ENCODE results near the gene TK2.
"Not testable (repeated sequence)": the region's sequence is repeated elsewhere in the genome, so short reads cannot be mapped to it uniquely, and the experiment has no call there.

The TK2 gene

DNA sequence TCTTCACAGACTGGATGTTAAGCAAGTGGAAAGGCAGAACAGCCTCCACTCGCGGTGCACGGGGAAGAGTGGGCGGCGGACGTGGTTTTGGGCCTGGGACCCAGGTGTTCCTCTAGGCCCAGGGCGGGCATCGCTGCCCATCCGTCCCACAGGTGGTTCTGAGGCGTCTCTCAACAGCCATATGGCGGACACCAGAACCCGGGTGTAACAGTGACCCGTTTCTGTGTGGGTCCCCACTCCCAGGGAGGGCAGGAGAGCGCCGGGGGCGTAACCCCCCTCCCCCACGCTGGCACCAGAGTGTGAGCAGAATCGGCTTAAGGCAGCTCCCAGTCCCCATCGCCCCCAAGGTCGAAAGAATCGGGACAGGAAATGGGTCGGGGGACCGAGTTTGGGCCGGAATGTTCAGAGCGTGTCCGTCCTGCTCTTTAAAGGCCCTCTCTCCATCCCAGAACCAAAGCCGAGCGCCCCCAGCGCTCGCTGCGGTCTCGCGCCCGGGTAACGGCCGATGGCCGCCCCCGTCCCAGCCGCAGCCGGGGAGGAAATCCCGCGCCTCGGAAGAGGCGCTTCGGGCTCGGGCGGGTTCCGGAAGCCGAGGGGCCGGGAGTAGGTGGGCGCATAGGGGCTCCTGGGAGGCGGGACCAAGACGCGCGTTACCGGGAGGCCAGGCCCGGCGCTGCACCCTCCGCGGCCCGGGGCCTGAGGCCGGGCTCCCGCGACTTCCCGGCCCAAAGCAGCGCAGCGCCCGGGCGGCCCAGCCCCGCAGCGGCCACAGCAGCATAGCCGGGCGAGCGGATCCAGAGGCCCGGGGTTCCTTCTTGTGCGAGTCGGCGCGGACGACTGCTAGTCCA is at the start of gene TK2:
TSS of gene TK2 (minus strand) at position 839 of the 848 bp plus-strand sequence. CDS start at position 778, 61 bp downstream.
- DNase-seq (ENCODE audit: low spot score) = peak; percentile 35

DNA sequence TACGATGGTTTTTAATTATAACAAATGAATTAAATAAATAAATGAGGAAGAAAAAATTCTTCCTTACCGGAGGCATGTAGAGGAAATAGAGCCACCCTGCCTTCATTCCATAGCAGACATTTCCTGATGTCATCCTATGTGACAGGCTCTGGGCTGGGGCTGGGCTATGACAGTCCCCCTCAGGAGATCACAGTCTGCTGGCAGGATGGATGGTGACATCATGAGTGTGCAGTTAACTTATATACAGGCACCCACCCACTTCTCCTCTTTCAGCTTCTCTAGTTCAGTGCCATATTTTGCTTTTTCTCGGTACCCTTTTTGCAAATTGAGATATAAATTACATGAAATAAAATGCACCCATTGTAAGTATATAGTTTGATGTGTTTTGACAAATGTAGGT is 48.2 kb upstream of the TK2 start:
- DNase-seq (ENCODE audit: low spot score) = no peak

DNA sequence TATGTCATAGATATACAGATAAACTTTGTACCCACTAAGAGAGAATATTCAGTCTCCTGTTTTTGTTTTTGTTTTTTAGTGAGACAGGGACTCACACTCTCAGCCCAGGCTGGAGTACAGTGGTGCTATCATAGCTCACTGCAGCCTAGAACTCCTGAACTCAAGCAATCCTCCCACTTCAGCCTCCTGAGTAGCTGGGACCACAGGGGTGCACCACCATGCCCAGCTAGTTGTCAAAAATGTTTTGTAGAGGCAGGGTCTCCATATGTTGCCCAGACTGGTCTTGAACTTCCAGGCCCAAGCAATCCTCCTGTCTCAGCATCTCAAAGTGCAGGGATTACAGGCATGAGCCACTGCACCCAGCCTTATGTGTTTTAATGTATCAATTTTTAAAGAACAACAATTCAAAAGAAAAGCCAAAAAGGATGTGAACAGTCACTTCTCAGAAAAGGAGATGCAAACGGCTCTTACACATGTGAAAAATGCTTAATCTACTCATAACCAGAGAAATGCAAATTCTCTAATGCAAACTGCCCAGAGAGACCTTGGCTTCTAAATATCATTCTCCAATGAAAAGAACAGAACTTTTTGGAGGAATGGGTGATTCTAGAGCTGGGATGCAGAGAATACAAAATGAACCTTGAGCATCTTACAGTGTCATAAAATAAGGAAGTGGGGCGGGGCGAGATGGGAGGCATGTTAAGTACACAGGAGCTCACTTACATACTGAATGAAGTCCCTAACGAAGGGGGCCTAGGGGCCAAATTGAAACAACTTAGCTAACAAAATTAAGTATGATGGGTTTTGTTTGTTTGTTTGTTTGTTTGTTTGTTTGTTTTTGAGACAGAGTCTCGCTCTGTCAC is 47.3 kb upstream of the TK2 start:
- no peak for DNase-seq (ENCODE audit: low spot score)

DNA sequence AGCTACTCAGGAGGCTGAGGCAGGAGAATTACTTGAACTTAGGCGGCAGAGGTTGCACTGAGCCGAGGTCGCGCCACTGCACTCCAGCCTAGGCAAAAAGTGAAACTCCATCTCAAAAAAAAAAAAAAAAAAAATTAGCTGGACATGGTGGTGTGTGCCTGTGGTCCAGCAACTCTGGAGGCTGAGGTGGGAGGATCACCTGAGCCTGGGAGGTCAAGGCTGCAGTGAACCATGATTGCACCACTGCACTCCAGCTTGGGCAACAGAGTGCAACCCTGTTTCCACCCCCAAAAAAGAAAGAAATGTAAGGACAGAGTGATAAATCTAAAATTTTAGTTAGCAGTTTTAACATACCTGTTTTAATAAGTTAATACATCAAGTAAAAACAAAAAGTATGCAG is 46.6 kb upstream of the TK2 start:
- not testable (repeated sequence) for DNase-seq (ENCODE audit: low spot score)

DNA sequence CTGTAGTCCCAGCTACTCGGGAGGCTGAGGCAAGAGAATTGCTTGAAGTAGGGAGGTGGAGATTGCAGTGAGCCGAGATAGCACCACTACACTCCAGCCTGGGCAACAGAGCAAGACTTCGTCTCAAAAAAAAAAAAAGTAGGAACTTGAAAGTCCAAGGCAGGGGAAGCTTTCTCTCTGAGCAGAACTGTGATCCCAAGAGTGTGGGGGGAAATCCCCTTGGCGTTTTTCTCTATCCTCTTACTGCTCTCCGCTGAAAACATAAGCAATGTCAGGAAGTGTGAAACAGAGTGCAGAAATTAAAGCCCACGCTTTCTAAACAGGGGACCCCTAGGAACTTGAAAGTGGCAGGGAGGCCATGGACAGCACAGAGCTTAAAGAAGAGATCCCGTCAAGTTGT is 44.8 kb upstream of the TK2 start:
- DNase-seq (ENCODE audit: low spot score) = no peak

DNA sequence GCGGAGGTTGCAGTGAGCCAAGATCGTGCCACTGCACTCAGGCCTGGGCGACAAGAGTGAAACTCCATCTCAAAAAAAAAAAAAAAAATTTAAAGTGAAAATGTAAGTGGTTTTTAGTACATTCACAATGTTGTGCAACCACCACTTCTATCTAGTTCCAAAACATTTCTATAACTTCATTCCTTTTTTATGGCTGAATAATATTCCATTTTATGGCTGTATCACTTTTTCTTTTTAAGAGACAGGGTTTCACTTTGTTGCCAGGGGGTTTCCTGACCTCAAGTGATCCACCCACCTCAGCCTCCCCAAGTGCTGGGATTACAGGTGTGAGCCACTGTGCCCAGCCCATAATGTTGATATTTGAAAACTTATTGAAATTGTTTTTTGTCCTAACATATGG is 42.9 kb upstream of the TK2 start:
- no peak for DNase-seq (ENCODE audit: low spot score)

DNA sequence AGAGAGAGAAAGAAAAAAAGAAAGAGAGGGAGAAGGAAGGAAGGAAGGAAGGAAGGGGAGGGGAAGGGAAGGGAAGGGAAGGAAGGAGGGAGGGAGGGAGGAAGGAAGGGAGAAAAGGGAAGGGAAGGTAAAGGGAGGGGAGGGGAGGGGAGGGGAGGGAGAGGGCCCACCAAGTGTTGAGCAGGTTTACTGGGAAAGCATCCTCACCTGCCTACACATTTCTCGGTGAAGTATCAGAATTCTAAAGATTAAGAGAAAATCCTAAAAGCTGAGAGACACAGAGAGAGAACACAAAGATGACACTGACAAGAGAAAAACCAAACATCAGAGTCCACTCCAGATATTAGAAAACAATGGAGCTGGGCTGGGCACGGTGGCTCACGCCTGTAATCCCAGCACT is 42.3 kb upstream of the TK2 start:
- no peak for DNase-seq (ENCODE audit: low spot score)

DNA sequence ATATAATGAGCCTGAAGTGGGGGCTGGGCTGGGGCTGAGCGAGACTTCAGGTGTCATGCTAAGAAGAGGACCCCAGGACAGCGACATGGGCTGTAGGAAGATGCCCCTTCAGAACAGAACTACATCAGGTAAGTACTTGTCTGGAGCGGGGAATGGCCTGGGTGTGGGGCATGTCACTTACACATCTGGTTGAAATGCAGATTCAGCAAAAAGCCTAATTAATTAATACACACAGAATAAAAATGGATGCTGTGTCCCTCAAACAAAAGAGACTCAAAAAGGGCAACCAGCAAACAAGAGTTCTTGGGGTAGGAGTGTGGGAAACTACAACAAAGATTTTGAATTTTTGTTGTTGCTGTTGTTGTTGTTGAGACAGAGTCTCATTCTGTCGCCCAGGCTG is 41.1 kb upstream of the TK2 start:
- no peak for DNase-seq (ENCODE audit: low spot score)

DNA sequence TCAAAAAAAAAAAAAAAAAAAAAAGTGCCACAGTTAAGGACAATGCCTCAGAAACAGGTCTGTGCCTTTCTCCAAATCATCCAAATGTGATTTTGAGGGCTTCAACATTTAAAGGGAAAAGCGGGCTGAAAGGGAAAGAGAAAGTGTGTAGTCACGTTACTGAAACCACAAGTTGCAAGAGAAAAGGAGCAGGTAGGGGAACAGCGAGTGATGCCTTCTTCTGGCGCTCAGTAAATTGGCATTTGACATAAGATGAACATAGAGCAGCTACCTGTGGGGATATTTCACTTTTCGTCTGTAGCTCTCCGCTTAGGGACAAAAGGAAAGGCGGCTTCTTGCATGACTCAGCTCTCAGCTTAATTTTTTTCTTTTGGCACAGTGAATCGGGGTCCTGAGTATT is 40.4 kb upstream of the TK2 start:
- DNase-seq (ENCODE audit: low spot score) = no peak

DNA sequence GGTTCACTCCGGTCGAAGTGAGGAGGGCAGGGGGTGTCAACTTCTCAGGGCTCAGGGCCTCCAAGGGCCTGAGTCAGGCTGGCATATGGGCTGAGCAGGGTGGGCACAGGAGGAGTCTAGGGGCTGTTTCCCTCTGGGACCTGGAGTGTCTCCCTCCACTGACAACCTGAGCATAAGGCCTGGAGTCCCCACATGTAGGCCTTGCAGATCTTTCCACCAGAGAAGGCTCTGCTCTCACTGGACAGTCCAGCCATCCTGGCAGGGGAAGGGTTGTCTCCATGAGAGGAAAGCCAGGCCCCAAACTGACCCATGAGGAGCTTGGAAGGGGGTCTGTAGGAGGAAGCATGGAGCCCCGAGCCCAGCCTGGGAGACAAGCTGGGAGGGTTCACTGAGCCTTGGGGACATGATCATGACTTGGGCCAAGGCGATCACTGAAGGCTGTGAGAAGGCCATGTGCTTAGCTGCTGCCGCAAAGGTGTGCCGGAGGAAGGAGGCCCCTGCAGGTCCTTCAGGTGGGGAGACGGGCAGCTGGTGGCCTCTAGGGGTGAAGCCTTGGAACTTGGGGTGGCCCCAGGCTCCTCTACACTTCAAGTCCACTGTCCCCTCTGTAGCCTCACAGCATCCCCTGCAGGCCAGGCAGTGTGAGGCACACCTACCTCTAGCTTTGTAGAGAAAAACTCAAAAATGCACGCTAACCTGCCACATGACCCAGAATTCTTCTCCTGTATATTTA is 39.2 kb upstream of the TK2 start:
- DNase-seq (ENCODE audit: low spot score) = peak; percentile 70

DNA sequence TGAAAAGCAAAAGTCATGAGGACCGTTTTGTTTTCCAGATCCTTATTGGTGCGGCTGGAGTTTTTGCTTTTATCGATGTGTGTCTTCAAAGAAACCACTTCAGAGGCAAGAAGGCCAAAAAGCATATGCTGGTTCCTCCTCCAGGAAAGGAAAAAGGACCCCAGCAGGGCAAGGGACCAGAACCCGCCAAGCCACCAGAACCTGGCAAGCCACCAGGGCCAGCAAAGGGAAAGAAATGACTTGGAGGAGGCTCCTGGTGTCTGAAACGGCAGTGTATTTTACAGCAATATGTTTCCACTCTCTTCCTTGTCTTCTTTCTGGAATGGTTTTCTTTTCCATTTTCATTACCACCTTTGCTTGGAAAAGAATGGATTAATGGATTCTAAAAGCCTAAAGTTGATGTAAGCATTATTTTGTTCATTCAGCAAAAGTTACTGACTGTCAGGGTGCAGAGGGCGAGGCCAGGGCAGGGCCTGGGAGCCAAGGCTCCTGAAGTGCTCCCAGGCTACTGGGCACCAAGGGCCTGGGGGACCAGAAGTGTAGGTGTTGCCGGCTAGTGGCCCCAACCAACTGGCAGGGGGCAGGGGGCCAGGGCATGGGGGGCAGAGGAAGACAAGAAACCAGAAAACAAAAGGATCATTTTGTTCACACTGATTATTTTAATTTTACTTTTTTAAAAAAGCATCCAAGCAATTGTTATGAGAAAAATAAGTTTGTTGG is 38.1 kb upstream of the TK2 start:
- no peak for DNase-seq (ENCODE audit: low spot score)

DNA sequence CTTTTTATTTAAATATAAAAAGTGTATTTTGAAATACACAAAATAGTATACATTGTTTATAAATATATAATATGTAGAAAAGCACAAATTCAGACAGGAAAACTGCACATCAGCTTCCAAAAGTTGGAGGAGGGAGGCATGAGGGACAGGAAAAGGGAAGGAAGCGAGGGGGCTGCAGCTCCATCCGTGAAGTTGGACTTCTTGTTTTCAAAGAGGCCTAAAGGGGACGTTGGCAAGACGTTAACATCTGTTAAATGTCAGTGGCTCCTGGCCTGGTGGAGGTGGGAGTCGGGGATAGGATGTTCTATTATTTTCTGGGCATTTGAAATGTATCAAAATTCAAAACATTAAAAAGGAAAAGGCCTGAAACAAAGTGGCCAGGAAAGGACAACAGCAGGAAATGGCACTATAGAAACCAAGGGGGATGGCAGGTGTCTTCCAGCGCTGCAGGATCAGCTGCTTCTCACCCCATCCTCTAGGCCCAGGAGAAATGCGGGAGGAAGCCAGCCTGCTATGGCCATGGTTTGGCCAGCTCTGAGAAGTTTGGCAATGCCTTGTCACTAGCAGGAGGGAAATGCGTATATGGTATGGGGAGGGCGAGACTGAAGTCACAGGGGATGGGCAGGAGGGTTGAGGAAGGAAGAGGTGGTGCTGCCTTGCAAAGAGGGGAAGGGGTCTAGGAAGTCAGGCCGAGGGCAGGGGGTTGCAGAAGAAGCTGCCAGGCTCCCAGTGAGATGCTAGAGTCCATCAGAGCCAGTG is 35.7 kb upstream of the TK2 start:
- DNase-seq (ENCODE audit: low spot score) = no peak

DNA sequence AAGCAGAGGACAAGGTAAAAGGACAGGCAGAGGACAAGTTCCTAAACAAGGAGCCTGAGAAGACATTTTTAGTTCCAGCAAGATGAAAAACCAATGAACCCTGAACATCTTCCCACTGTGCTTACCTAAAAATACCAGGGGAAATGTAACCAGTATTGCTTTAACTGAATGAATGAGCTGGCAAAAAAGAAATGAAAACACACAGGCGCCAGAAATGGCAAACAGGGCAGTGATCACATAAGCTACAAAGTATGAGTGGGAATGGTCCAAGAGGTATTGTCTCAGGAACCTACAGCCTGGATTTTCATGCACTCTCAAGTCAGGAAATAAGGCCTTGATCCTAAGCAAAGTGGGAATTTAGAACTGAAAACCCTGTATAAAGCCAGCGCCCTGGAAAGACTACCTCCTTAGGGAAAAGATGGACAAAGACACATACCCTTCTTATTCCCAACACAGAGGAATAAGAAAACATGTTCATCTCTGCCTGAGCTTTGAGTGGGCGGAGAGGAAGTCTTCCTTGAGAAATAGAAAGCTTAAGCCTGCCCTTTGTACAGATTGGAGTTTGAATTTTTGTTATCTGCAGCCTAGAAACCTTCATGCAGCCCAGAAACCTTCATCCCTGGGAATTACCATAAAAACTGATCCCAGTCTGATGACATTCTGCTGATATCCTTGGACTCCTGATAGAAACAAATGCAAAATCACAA is 31.5 kb upstream of the TK2 start:
- DNase-seq (ENCODE audit: low spot score) = no peak

DNA sequence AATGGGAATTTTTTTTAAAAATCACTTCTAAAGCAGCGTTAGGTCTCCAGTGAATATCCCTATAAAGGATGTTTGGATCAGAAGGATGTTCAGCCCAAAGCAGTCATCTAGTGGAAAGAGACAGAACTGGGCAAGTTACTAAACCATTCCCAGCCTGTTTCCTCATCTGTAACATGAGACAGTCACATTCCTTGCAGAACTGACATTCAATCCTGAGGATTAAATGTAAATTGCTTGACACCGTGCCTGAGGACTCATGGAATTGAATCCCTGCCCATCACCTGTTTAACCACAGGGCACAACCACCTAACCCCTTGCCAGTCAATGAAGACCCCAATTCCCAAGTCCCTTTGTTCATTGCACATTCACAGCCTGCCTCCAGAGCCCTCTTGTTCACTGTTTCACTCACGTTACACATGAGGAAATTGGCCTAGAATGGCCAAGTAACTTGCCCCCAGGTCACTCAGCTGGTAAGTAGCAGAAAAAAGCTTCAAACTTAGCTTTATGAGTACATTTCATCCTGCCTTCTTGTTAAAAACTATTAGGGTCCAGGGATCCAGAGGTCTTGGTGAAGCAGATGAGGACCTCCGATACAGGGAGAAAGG is 30.8 kb upstream of the TK2 start:
- DNase-seq (ENCODE audit: low spot score) = no peak

DNA sequence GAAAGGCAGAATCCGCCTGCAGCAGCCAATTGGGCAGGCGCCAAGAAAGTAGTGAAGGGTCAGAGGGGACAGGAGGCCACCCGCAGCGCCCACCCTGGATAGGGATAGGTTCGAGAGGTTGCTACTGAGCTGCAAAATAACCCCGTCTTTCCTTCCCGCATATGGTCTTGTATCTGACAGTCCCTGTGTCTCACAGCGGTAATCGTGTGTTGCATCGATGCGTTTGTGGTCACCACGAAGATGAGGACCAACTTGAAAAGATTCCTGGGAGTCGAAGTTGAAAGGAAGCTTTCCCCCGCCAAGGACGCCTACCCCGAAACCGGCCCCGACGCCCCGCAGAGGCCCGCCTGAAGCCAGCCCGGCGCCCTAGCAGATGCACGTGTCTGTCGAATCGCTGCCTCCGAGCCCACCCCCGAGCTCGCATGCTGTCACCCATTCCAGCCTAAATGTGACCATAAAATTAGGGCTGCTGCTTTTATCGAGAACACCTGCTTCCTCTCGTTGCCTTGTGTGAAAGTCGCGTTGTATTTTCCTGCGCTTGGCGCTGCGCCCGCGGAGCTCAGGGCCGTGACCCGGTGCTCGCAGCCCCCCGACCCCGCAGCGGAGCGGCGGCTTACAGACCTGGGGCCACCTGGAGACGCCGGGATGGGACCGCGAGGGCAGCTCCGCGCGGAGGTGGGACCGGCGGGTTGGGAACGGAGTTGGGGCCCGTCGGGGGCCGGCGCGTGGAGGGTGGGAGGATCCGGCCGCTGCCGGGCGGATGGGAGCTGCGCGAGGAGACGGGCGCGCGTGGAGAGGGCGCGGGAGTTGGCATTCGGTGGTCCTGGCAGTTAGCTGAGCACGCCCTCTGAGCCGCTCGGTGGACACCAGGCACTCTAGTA is 29.0 kb upstream of the TK2 start, which contains the start of gene CMTM2:
TSS of gene CMTM2 (plus strand) at position 813 of the 881 bp plus-strand sequence. CDS start 145 bp downstream, outside the sequence.
- DNase-seq (ENCODE audit: low spot score) = no peak

DNA sequence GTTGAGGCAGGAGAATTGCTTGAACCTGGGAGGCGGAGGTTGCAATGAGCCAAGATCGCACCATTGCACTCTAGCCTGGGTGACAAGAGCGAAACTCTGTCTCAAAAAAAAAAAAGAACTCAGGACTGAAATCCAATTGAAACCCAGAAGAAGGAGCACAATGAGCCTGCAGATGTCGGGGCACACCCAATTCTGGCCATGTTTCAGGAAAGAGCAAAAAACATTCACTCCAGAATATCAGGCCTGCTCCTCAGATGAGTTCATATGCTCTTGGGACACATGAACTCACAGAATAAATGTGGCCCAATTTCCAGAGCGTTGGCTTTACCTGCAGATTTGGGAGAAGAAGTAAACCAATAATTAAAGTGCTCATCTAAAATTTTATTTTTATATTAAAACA is 26.4 kb upstream of the TK2 start:
- no peak for DNase-seq (ENCODE audit: low spot score)

DNA sequence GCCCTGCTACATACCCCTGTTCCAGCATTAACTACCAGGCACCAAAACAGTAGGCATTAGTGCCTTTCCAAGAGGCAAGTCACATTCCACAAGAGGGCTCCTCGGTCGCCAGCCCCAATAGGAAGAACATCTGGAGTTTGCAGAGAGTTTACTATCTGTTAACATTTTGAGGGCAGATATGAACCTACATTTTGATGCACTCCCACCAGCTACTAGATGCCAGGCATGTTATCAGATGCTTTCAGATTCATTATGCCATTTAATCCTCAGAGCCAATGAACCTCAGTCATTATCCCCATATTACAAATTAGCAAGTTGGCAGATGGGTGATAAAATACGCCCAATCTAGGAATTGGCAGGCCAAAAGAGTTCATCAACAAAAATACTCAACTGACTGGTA is 25.1 kb upstream of the TK2 start:
- DNase-seq (ENCODE audit: low spot score) = no peak

DNA sequence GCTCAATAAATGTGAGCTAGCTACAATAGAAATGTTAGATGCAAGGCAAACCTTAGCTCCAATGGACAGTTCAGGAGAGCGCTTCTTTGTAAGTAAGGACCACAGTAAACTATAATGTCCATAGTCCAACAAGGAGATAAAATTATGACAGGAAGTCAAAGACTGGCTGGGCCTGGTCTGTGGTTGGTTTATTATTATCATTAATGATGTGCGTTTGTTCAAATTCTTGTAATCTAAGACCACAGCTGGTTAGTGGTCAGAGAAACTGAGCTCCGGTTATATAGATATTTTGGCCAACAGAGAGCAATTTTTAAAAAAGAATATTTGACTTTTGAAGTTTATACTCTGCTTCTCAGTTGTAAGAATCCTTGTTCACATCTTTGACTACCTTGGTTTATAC is 24.6 kb upstream of the TK2 start:
- no peak for DNase-seq (ENCODE audit: low spot score)

DNA sequence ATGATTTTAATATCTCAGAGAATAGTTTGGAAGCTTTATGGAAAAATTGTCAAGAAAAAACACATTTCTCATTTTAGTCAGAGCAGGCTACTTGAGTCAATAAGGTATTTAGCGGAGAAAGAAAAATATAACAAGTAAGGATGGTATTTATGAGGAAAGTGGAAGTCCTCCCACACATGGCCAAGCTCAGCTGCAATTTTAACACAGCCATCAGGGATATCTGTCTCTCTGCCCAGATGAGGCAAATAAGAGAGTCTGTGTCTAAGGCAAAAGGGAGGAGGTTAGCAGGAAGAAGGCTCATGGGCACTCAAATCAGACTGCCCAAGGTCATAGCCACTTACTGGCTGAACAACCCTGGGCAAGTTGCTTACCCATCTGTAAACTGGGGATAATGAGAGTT is 24.2 kb upstream of the TK2 start:
- DNase-seq (ENCODE audit: low spot score) = no peak

Data from hematopoietic multipotent progenitor cell treated with erythropoietin and hydrocortisone succinate and interleukin-3 and kit ligand, for 15 days (in vitro differentiated cells).